BE2C (cell line): ENCODE measurements around the gene PRKCH.

Experiments used
- DNase-seq: peaks from one replicate; pipeline ENCODE4 v3.0.0-alpha.2; 2020
- H3K27me3 ChIP-seq: fragments of 250-450 bp; sonication (Bioruptor Pico); 2 replicates; pipeline ENCODE4 v1.5.1; 2020; ENCODE audit warnings: mild to moderate bottlenecking
- H3K36me3 ChIP-seq: fragments of 250-450 bp; sonication (Bioruptor Pico); 2 replicates; pipeline ENCODE4 v1.5.1; 2020; ENCODE audit warnings: mild to moderate bottlenecking
- H3K4me1 ChIP-seq: fragments of 250-450 bp; sonication (Bioruptor Pico); 2 replicates; pipeline ENCODE4 v1.5.1; 2020
- H3K4me3 ChIP-seq: 2 replicates; pipeline ENCODE4 v1.5.1; 2011; ENCODE audit warnings: low read depth, low read length
- H3K9me3 ChIP-seq: fragments of 250-450 bp; sonication (Bioruptor Pico); 2 replicates; pipeline ENCODE4 v1.5.1; 2020
- TF ChIP-seq, protein P1 (sequence below): IDR thresholded peaks from 2 replicates; pipeline ENCODE4 v1.5.1; 2012; ENCODE audit warnings: mild to moderate bottlenecking, low read depth, low read length

PRKCH gene

DNA sequence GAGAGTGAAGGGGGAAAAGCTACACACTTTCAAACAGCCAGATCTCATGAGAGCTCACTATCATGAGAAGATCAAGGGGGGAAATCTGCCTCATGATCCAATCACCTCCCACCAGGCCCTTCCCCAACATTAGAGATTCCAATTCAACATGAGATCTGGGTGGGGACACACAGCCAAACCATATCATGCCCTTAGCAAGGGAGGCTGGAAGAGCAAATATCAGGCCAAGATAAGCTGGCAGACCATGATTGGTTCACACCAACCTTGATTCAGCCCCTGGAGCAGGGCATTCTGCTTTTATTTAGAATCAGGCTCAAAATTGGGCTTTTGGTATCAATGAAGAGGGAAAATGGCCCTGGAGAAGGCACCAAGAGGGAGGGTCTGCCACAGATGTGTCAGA lies 137.4 kb downstream of the PRKCH start:
- TF ChIP-seq, protein P1, sequence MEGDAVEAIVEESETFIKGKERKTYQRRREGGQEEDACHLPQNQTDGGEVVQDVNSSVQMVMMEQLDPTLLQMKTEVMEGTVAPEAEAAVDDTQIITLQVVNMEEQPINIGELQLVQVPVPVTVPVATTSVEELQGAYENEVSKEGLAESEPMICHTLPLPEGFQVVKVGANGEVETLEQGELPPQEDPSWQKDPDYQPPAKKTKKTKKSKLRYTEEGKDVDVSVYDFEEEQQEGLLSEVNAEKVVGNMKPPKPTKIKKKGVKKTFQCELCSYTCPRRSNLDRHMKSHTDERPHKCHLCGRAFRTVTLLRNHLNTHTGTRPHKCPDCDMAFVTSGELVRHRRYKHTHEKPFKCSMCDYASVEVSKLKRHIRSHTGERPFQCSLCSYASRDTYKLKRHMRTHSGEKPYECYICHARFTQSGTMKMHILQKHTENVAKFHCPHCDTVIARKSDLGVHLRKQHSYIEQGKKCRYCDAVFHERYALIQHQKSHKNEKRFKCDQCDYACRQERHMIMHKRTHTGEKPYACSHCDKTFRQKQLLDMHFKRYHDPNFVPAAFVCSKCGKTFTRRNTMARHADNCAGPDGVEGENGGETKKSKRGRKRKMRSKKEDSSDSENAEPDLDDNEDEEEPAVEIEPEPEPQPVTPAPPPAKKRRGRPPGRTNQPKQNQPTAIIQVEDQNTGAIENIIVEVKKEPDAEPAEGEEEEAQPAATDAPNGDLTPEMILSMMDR: no peak
- Histone ChIP-seq H3K4me3 (no peak overlapping the region), H3K4me1 (peaks cover 16% of the 10 kb centered on the region), H3K36me3 (no peaks in the 10 kb centered on the region), H3K27me3 (no peaks in the 10 kb centered on the region), H3K9me3 (no peaks in the 10 kb centered on the region)
- no peak for DNase-seq

DNA sequence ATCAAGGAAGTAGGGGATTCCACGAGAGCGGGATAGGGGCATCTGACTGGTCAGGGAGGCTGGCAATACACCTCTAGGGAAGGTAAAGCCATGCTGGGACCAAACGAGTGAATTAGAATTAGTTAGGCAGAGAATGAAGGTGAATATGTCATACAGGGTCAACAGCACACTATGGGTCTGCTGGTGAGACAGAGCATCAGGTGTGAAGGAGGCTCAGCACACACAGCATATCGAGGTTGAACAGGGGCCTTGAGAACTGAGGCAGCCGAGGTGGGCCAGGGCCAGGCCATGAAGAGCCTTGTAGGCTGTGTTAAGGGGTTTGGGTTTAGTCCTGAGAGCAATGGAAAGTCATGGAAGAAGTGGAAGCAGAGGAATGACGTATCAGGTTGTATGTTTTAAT lies 137.8 kb downstream of the PRKCH start:
- Histone ChIP-seq H3K27me3 (no peaks in the 10 kb centered on the region), H3K36me3 (no peaks in the 10 kb centered on the region), H3K9me3 (no peaks in the 10 kb centered on the region), H3K4me3 (no peak overlapping the region), H3K4me1 (peaks cover 16% of the 10 kb centered on the region)
- no peak for DNase-seq
- TF ChIP-seq, protein P1: no peak

DNA sequence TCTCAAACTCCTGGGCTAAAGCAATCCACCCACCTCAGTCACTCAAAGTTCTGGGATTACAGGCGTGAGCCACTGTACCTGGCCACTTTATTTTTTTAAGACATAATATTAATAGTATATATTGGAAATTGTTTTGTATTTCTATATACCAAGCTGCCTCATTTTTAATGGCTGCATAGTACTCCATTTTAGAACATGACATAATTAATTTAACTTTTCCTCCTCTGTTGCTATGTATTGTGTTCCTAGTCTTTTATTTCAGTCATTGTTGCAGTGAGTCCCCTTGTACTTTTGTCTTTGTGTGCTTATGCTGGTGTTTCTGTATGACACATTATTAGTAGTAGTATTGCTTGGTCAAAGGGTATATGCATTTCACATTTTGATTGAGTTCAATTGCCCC lies 138.7 kb downstream of the PRKCH start:
- Histone ChIP-seq H3K4me3 (no peak overlapping the region), H3K36me3 (no peaks in the 10 kb centered on the region), H3K27me3 (no peaks in the 10 kb centered on the region), H3K4me1 (peaks cover 16% of the 10 kb centered on the region), H3K9me3 (no peaks in the 10 kb centered on the region)
- TF ChIP-seq, protein P1: no peak
- no peak for DNase-seq

DNA sequence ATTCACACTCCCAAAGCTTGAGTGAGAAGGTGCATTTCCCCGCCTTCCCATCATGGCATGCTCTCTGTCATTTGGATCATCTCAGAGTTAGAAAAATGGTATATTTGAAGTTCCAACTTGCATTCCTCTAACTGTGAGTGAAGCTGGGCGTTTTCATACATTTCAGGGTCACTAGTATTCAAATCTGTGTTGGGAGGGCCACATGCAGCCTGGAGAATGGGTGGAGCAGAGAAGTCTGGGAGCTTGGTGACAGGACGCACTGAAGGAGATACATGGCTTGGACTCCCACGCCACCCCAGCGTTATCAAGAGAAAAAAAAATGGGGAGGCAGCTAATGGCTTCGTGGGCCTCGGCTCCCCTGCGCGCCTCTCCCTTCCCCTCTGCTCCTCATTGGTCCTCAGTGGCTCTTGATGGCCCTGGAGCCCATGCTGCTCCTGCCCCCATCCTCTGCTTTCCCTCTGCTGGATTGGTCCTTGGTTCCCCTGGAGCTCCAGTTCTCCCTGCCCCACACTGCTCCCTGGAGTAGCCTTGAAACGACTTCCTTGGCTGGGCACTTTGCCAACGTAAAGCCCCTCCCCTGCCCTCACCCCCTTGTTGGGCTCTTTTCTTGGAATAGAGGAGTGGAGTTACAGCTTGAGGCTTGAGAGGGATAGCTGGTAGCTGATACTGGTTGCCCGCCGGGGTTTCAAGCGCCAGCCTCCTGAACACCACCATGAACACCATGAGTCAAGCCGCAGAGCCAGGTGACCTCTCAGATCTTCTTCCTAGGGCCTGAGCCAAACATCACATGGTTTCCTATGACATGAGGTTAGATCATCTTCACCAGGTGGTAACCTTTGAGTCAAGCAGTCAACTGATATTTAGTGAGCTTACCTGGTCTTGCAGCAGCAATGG lies 139.6 kb downstream of the PRKCH start:
- Histone ChIP-seq H3K27me3 (no peaks in the 10 kb centered on the region), H3K4me1 (peaks cover 16% of the 10 kb centered on the region), H3K4me3 (no peak overlapping the region), H3K9me3 (no peaks in the 10 kb centered on the region), H3K36me3 (no peaks in the 10 kb centered on the region)
- TF ChIP-seq, protein P1: no peak
- no peak for DNase-seq

DNA sequence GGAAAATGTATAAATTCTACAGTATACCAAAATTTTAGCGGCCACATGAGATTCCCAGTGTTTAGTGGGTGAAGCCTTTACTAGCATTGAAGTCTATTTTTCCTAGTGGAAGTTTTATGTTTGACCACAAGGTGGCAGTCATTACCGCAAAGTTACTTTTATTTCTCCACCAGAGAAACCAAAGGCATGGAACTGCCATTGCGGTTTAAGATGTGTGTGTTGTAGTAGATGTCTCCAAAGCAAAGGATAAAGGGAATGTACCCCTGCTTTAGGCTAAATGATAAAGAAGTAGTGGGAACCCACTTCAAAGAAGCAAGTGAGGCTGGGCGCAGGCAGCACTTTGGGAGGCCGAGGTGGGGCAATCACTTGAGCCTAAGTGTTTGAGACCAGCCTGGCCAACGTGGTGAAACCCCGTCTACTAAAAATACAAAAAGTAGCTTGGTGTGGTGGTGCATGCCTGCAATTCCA lies 140.5 kb downstream of the PRKCH start:
- H3K4me1 ChIP-seq: peaks cover 16% of the 10 kb centered on the region
- H3K27me3 ChIP-seq: no peaks in the 10 kb centered on the region
- H3K9me3 ChIP-seq: no peaks in the 10 kb centered on the region
- TF ChIP-seq, protein P1: peak; percentile 77
- peak; percentile 55 for DNase-seq
- peak overlapping the region; percentile 2 for H3K4me3 ChIP-seq
- no peaks in the 10 kb centered on the region for H3K36me3 ChIP-seq

DNA sequence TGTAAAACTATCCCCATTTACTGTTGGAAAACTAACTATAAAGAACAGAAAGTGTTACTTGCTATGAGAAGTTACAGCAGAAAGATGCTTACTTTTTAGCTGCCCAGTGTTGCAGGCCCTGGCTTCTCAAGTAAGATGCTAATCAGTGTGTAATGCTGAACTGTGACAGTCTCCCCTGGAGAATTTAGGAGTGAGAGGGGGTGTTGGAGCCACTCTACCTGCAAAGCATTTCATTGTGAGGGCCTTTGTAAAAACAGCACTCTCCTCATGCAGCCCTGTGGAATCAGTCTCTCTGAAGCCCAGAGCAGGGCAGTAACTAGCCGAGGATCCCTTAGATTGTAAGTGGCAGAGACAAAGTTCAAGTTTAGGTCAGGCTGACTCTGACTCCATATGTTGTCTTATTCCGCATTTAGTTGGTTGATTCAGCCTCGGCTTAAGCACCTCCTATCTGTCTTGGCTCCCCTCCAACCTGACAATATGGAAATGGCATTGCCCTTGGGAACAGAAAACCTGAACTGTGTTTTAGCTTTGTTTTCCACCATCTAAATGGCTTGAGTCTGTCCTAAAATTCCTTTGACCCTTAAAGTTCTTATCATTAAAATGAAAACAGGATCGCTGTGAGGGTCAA lies 141.3 kb downstream of the PRKCH start:
- Histone ChIP-seq H3K36me3 (no peaks in the 10 kb centered on the region), H3K27me3 (no peaks in the 10 kb centered on the region), H3K4me3 (peak overlapping the region; percentile 31), H3K4me1 (peaks cover 16% of the 10 kb centered on the region), H3K9me3 (no peaks in the 10 kb centered on the region)
- peak; percentile 82 for DNase-seq
- TF ChIP-seq, protein P1: peak; percentile 25; the same call in 1 of the 2 replicates
